ENCODE data around the gene PRKAR2B. TPM values are rescaled to one million over a fixed set of nuclear protein-coding genes. Genes with fewer than 3 reads are reported as not detected.

The PRKAR2B gene
- total and polyA plus RNA-seq, 9 donors: 24.2 to 84.9 (median 43.7) TPM

GRCh38 chr7:107157091-107157490 is 112.6 kb downstream of the PRKAR2B start:
- no peaks in the 10 kb centered on the region for H3K9me3 ChIP-seq
- 95 to 96% (median 95%) methylated on average over 7 of the region's 7 CpGs for WGBS, 3 donors
- no peak overlapping the region for H3K4me3 ChIP-seq
- DNase-seq: no peak
- H3K36me3 ChIP-seq: no peaks in the 10 kb centered on the region
- no peak overlapping the region for H3K27ac ChIP-seq
- no peaks in the 10 kb centered on the region for H3K27me3 ChIP-seq
- no peaks in the 10 kb centered on the region for H3K4me1 ChIP-seq (ENCODE audit: insufficient read depth)
- no peak for TF ChIP-seq CTCF (IDR thresholded peaks at IDR 0.05)
- TF ChIP-seq EP300 (IDR thresholded peaks at IDR 0.05): no peak
- no peak for TF ChIP-seq POLR2A (IDR thresholded peaks at IDR 0.05)
- intact Hi-C loops (cut with DNase I): no loop called here

GRCh38 chr7:107158028-107158427 is 113.5 kb downstream of the PRKAR2B start:
- Histone ChIP-seq H3K9me3 (no peaks in the 10 kb centered on the region), H3K27ac (no peak overlapping the region), H3K27me3 (no peaks in the 10 kb centered on the region), H3K36me3 (no peaks in the 10 kb centered on the region), H3K4me3 (no peak overlapping the region), H3K4me1 (ENCODE audit: insufficient read depth) (no peaks in the 10 kb centered on the region)
- DNase-seq: no peak
- WGBS, 3 donors: 80 to 91% (median 85%) methylated on average over 2 of the region's 2 CpGs
- intact Hi-C loops (cut with DNase I): no loop called here
- no peak for TF ChIP-seq CTCF (IDR thresholded peaks at IDR 0.05)
- no peak for TF ChIP-seq POLR2A (IDR thresholded peaks at IDR 0.05)
- TF ChIP-seq EP300 (IDR thresholded peaks at IDR 0.05): no peak

GRCh38 chr7:107160389-107160788 is 115.9 kb downstream of the PRKAR2B start:
- Histone ChIP-seq H3K4me3 (no peak overlapping the region), H3K27me3 (no peaks in the 10 kb centered on the region), H3K36me3 (no peaks in the 10 kb centered on the region), H3K27ac (no peak overlapping the region), H3K4me1 (ENCODE audit: insufficient read depth) (no peaks in the 10 kb centered on the region), H3K9me3 (no peaks in the 10 kb centered on the region)
- DNase-seq: no peak
- WGBS, 3 donors: 69 to 77% (median 76%) methylated on average over 2 of the region's 2 CpGs
- intact Hi-C loops (cut with DNase I): loop anchor here in 1 of 4 donors (5.0 kb wide), 1 partner anchor 923 kb away; no protein-coding TSS in a partner anchor
- TF ChIP-seq POLR2A (IDR thresholded peaks at IDR 0.05) (no peak), EP300 (IDR thresholded peaks at IDR 0.05) (no peak), CTCF (IDR thresholded peaks at IDR 0.05) (no peak)

- intact Hi-C loops (cut with DNase I): loop anchor here in 1 of 4 donors (5.0 kb wide), 1 partner anchor 924 kb away; no protein-coding TSS in a partner anchor
- 83 to 85% (median 84%) methylated on average over 3 of the region's 3 CpGs for WGBS, 3 donors
- no peak overlapping the region for H3K27ac ChIP-seq
- no peak for DNase-seq
- TF ChIP-seq POLR2A (IDR thresholded peaks at IDR 0.05) (no peak), CTCF (IDR thresholded peaks at IDR 0.05) (no peak), EP300 (IDR thresholded peaks at IDR 0.05) (no peak)
- no peaks in the 10 kb centered on the region for H3K36me3 ChIP-seq
- no peaks in the 10 kb centered on the region for H3K9me3 ChIP-seq
- no peaks in the 10 kb centered on the region for H3K27me3 ChIP-seq
- no peak overlapping the region for H3K4me3 ChIP-seq
- no peaks in the 10 kb centered on the region for H3K4me1 ChIP-seq (ENCODE audit: insufficient read depth)
Observed at GRCh38 chr7:107161415-107161814, 116.9 kb downstream of the PRKAR2B start.
